ENCODE results near the gene NEU4. TPM values are rescaled to one million over a fixed set of nuclear protein-coding genes. Genes with fewer than 3 reads are reported as not detected.
A peak's percentile ranks its signal among the peaks of the same experiment; 100 is the strongest.
"Not testable (repeated sequence)": the region's sequence is repeated elsewhere in the genome, so short reads cannot be mapped to it uniquely, and the experiment has no call there.

NEU4 gene
- total RNA-seq, 1 experiment from 2014 or later = not detected

DNA sequence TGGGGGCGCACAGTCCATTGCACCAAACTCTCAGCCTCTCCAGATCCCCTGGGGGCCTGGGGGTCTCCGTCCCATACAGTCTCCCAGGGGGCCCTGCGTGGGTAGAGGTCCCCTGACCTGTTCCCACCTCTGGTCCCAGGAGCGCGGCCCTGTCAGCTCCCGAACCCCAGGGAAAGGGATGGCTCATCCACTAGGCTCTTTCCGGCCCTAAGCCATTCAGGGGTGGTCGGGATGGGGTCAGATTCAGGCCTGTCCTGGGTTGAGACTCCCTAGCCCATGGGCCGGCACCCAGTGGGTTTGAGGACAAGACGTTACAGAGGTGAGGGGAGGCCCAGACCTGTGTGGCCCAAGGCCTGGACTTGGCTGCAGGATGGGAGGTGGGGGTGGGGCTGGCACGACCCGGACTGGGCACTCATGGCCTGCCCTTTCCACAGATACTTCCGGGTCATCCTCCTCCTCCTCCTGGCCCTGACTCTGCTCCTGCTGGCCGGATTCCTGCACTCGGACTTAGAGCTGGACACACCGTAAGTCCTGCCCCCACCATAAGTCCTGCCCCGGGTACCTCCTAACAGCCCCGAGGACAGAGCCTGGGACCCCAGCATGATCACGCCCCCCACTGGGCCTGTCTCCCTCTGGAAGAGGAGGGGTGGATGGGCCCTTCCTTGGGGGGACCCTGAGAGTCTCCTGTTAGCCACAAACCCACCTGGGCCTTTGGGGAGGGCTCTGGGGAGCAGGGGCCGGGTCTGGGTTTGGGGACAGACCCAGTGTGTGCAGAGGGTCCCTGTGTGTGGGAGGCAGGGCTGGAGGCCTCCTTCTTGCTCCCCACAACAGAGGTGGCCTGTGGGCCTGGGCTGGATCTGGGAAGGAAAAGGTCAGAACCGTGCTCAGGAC, 10.1 kb upstream of the NEU4 start:
- Histone ChIP-seq H3K9me3 (replicated peaks) (0 out of 2 replicates have a peak, but pooled peaks cover 4% of the 10 kb centered on the region), H3K4me1 (replicated peaks) (peaks cover 10% of the 10 kb centered on the region), H3K27ac (no peak overlapping the region), H3K27me3 (replicated peaks) (peaks cover 16% of the 10 kb centered on the region), H3K36me3 (no peaks in the 10 kb centered on the region), H3K4me3 (no peak overlapping the region)
- peak in 1 of 2 experiments; percentile 41 for DNase-seq (ENCODE audit: low read depth in 1 of 2, low spot score in 2 of 2)

DNA sequence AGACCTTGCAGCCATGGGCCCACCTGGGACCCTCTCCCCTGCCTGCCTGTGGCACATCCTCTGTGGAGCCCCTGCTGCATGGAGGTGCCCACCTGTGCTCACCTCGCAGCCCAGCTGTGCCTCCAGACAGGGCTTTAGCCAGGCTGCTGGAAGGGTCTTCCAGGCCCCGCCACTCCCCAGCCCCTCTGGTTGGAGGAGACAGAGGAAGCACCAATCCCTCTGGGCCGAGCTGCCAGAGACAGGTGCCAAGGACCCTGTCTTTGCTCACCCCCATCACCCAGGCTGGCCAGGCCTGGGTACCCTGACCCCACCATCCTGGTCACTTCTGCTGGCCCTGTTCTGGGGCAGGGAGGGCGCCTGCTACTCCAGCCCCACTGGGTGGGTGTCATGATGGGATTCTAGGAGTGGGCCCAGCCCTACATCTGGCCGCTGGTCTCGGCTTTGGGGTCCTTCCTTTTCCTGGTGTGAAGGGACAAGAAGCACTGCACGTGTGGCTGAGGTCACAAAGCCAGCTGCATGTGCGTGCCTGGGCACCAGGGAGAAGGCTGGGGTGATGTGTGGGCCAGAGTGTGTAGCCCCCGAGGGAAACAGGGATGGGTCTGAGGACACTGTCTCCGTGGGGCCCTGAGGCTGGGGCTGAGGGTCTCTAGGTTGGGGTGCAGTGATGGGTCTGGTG, 9.3 kb upstream of the NEU4 start:
- Histone ChIP-seq H3K4me3 (no peak overlapping the region), H3K27me3 (replicated peaks) (peaks cover 24% of the 10 kb centered on the region), H3K9me3 (replicated peaks) (0 out of 2 replicates have a peak, but pooled peaks cover 4% of the 10 kb centered on the region), H3K4me1 (replicated peaks) (peaks cover 18% of the 10 kb centered on the region), H3K36me3 (no peaks in the 10 kb centered on the region), H3K27ac (no peak overlapping the region)
- DNase-seq (ENCODE audit: low read depth in 1 of 2, low spot score in 2 of 2) = peak in 1 of 2 experiments; percentile 40

DNA sequence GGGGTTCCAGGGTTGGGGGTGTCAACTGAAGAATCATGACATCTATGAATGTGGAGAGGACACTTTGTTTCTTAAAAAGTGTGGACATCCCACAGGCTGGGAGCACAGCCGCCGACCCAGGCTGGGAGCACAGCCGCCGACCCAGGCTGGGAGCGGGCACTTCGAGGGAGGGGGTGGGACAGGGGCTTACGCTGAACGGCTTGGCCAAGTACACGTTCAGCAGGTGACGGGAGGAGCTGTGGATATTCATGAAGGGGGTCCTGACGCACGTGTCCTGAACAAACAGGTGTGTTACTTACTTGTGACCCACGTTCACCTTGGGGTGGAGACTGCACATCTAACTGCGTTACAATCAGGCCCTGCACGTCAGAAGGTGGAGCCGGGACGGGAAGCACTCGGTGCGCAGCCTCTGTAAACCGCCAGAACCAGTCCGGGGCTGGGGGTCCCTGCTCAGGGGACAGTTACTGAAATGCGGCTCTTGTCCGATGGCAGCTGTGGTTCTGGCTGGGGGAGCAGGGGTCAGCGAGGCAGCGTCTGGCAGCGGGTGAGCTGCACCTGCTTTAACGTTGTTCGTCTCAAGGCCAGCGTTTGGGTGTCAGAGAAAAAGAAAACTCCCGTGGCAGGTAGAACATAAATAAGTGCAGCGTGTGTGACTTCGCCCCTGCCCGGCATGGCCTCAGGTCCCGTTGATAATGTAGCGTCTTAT, 8.6 kb upstream of the NEU4 start:
- H3K36me3 ChIP-seq; H3K9me3 ChIP-seq (replicated peaks); H3K27ac ChIP-seq; H3K4me3 ChIP-seq: not testable (repeated sequence)
- DNase-seq (ENCODE audit: low read depth in 1 of 2, low spot score in 2 of 2) = peak in 1 of 2 experiments; percentile 38
- H3K4me1 ChIP-seq (replicated peaks) = peaks cover 20% of the 10 kb centered on the region
- peaks cover 26% of the 10 kb centered on the region for H3K27me3 ChIP-seq (replicated peaks)

DNA sequence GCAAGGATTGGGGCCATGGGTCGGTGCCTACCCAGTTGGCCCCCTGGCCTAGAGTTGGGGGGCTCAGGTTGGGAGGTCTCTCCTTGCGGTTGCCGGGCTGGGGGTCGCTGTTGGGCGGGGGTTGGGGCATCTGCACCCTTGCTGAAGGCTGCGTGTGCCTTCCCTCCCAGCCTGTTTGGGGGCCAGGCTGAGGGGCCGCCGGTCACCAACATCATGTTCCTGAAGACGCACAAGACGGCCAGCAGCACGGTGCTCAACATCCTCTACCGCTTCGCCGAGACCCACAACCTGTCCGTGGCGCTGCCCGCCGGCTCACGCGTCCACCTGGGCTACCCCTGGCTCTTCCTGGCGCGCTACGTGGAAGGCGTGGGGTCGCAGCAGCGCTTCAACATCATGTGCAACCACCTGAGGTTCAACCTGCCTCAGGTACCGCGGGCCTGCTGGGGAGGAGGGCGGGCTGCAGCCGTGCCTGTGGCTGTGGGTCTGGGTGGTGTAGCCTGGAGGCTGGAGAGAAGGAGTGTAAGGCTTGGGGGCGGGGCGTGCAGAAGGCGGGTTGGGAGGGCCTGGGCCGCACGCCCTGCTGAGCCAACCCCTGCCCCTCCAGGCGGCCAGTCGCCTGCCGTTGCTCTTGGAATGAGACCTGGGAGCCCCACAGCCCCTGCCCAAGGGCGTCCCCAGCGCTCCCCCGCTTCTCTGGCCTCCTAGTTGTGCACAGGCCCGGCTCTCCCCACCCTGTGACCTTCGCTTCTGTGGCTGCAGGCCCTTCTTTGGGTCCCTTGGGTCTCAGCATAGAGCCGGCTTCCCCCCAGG, 7.2 kb upstream of the NEU4 start:
- Histone ChIP-seq H3K4me1 (replicated peaks) (peaks cover 20% of the 10 kb centered on the region), H3K9me3 (replicated peaks) (0 out of 2 replicates have a peak, but pooled peaks cover 4% of the 10 kb centered on the region), H3K27me3 (replicated peaks) (peaks cover 26% of the 10 kb centered on the region), H3K36me3 (no peaks in the 10 kb centered on the region), H3K4me3 (no peak overlapping the region), H3K27ac (no peak overlapping the region)
- peak in 1 of 2 experiments; percentile 43 for DNase-seq (ENCODE audit: low read depth in 1 of 2, low spot score in 2 of 2)

DNA sequence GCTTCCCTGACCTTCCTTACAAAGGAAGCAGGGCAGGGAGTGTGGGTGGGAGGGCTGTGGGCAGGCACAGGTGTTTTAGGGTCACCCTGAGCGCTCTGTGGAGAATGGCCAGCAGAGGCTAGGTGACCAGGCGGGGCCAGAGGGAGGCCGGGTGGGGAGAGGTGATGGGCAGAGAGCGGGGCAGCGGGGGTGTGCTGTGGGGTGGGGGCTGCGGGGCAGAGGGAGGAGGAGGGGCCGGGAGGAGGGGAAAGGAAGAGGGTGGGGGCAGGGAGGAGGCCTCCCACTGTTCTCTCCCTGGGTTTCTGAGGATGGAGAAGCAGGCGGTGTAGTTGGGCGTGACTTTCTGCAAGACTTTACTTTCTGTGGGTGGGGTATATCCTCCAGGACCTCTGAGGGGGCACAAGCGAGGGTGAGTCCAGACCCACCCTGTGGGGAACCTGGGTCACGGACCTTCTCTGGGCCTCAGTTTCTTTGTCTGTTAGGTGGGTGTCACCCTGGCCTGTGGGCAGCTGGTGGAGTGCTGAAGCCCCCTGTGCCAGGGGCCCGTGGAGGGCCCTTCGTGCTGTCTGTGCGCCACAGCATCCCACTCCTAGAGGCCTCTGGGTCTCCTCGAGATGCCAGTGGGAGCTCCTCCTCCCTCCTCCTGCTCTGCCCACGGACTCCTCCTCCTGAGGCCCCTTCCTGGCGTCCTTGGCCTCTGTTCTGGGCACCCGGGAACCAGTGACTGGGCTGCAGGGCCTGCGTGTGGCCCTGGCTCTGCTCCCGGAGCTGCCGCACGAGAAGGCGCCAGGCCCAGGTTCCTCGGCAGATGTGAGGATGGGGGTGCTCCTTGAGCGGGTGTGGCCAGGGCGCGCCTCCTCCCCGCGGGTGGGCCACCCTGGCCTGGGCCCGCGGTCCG, 6.3 kb upstream of the NEU4 start:
- Histone ChIP-seq H3K27me3 (replicated peaks) (peaks cover 26% of the 10 kb centered on the region), H3K36me3 (no peaks in the 10 kb centered on the region), H3K4me1 (replicated peaks) (peaks cover 20% of the 10 kb centered on the region), H3K27ac (no peak overlapping the region), H3K4me3 (no peak overlapping the region), H3K9me3 (replicated peaks) (0 out of 2 replicates have a peak, but pooled peaks cover 4% of the 10 kb centered on the region)
- no peak for DNase-seq (ENCODE audit: low read depth in 1 of 2, low spot score in 2 of 2)

DNA sequence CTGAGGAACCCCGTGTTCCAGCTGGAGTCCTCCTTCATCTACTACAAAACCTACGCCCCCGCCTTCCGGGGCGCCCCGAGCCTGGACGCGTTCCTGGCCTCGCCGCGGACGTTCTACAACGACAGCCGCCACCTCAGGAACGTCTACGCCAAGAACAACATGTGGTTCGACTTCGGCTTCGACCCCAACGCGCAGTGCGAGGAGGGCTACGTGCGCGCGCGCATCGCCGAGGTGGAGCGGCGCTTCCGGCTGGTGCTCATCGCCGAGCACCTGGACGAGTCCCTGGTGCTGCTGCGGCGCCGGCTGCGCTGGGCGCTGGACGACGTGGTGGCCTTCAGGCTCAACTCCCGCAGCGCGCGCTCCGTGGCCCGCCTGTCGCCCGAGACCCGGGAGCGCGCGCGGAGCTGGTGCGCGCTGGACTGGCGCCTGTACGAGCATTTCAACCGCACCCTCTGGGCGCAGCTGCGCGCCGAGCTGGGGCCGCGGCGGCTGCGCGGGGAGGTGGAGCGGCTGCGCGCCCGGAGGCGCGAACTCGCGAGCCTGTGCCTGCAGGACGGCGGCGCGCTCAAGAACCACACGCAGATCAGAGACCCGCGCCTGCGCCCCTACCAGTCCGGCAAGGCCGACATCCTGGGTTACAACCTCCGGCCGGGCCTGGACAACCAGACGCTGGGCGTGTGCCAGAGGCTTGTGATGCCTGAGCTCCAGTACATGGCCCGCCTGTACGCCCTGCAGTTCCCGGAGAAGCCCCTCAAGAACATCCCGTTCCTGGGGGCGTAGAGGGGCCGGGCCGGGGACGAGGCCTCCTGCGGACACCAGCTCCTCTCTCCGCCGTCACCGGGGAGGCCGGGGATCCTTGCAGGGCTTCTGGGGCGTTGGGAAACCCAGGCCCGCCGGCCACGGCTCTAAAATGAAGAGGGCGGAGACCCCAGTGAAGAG, 5.3 kb upstream of the NEU4 start:
- Histone ChIP-seq H3K4me3 (peak overlapping the region; percentile 26), H3K4me1 (replicated peaks) (peaks cover 20% of the 10 kb centered on the region), H3K9me3 (replicated peaks) (0 out of 2 replicates have a peak, but pooled peaks cover 4% of the 10 kb centered on the region), H3K36me3 (no peaks in the 10 kb centered on the region), H3K27ac (no peak overlapping the region), H3K27me3 (replicated peaks) (peaks cover 26% of the 10 kb centered on the region)
- DNase-seq (ENCODE audit: low read depth in 1 of 2, low spot score in 2 of 2) = peak in 1 of 2 experiments; percentile 26

DNA sequence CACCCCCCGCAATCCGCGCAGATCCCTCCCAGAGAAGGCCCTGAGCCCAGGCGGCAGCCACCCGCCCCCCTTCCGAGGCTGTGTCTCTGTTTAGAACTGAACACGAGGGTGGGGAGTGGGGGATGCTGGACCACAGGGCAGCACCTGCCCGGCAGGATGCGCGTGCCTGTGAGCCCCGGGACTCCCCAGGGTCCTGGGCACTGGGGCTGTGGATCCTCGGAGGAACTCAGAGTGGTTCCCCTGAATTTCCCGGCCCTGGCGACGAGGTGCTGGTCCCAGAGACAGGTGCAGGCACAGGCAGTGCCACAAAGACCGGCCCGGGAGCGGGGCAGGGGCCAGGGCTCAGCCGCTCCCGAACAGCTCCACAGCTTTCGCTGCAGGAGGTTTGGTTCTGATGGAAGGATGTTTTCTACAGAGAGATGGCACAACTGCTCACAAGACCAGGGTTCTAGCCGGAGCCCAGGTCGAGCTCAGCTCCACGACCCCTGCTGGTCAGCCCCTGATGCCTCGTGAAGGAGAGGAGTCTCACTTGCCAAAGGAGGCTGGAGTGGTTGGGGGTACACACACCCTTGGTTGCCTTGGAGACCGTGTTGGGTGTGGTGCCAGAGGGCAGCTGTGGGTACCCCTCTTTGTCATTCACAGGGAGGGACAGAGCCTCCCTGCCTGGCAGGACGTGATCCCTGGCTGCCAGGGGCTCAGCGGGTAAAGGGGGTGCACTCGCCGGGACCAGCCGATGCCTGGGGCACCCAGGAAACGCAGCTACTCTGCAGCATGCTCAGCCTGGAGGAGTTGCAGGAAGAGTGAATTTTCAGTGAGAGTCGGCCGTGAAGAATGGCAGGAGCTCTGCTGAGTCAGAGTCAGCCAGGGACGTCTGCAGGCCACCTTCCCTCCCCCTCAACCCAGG, 4.4 kb upstream of the NEU4 start:
- Histone ChIP-seq H3K4me1 (replicated peaks) (peaks cover 20% of the 10 kb centered on the region), H3K27me3 (replicated peaks) (peaks cover 26% of the 10 kb centered on the region), H3K36me3 (no peaks in the 10 kb centered on the region), H3K27ac (no peak overlapping the region), H3K9me3 (replicated peaks) (0 out of 2 replicates have a peak, but pooled peaks cover 4% of the 10 kb centered on the region), H3K4me3 (no peak overlapping the region)
- peak in 1 of 2 experiments; percentile 41 for DNase-seq (ENCODE audit: low read depth in 1 of 2, low spot score in 2 of 2)

DNA sequence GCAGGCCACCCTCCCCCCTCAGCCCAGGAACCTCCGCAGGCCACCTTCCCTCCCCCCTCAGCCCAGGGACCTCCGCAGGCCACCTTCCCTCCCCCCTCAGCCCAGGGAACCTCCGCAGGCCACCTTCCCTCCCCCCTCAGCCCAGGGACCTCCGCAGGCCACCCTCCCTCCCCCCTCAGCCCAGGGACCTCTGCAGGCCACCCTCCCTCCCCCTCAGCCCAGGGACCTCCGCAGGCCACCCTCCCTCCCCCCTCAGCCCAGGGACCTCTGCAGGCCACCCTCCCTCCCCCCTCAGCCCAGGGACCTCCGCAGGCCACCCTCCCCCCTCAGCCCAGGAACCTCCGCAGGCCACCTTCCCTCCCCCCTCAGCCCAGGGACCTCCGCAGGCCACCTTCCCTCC, 2.8 kb upstream of the NEU4 start:
- H3K36me3 ChIP-seq; H3K9me3 ChIP-seq (replicated peaks); H3K4me3 ChIP-seq; H3K27ac ChIP-seq; DNase-seq (ENCODE audit: low read depth in 1 of 2, low spot score in 2 of 2): not testable (repeated sequence)
- H3K27me3 ChIP-seq (replicated peaks) = peaks cover 26% of the 10 kb centered on the region
- H3K4me1 ChIP-seq (replicated peaks) = peaks cover 20% of the 10 kb centered on the region

DNA sequence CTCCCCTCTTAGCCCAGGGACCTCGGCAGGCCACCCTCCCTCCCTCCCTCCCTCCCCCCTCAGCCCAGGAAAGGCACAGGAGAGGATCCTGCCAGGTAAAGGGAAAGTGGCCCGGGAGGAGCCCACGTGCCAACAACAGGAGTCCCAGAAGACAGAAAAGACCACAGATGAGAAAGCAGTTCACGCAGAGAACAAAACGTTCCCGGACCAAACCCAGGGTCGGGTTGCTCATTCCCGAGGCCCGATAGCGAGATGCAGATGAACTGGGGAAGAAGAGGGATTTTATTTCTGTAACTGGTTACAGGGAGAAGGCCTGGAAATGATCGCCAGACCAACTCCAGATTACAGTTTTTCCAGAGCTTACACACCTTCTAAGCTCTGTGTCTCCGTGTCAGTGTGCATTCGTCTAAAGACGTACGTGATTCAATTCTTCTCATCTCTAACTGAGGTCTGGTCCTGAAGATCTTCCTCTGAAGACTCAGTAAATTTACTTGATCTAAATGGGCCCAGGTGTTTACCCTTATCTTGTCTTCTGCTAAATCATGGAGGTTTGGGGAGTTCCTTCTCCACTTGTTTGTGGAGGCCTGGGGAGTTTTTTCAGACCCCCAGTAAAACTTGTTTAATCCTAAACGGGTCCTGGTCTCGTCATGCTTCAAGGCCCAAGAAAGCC, 807 bp upstream of the NEU4 start:
- peaks cover 17% of the 10 kb centered on the region for H3K4me1 ChIP-seq (replicated peaks)
- H3K27ac ChIP-seq = no peak overlapping the region
- peaks cover 16% of the 10 kb centered on the region for H3K27me3 ChIP-seq (replicated peaks)
- DNase-seq (ENCODE audit: low read depth in 1 of 2, low spot score in 2 of 2) = no peak
- no peaks in the 10 kb centered on the region for H3K36me3 ChIP-seq
- 0 out of 2 replicates have a peak, but pooled peaks cover 4% of the 10 kb centered on the region for H3K9me3 ChIP-seq (replicated peaks)
- H3K4me3 ChIP-seq = no peak overlapping the region

All from SJSA1 (cell line).